ENCODE measurements around the gene EBI3.
A peak's percentile ranks its signal among the peaks of the same experiment; 100 is the strongest.

Gene EBI3

GRCh38 chr19:4200940-4201542, 28.3 kb upstream of the EBI3 start:
- CTCF ChIA-PET = interaction anchor here (0.6 to 4.6 kb wide), 13 partner anchors 9 to 323 kb away, joined by 3 to 26 read pairs (median 8); partner anchors contain the start of gene EEF2
- POLR2A ChIA-PET = interaction anchor here (1.4 kb wide), 1 partner anchor 216 kb away, joined by 4 read pairs; the partner anchor contains the start of gene EEF2
- TF ChIP-seq, protein P1, sequence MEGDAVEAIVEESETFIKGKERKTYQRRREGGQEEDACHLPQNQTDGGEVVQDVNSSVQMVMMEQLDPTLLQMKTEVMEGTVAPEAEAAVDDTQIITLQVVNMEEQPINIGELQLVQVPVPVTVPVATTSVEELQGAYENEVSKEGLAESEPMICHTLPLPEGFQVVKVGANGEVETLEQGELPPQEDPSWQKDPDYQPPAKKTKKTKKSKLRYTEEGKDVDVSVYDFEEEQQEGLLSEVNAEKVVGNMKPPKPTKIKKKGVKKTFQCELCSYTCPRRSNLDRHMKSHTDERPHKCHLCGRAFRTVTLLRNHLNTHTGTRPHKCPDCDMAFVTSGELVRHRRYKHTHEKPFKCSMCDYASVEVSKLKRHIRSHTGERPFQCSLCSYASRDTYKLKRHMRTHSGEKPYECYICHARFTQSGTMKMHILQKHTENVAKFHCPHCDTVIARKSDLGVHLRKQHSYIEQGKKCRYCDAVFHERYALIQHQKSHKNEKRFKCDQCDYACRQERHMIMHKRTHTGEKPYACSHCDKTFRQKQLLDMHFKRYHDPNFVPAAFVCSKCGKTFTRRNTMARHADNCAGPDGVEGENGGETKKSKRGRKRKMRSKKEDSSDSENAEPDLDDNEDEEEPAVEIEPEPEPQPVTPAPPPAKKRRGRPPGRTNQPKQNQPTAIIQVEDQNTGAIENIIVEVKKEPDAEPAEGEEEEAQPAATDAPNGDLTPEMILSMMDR (IDR thresholded peaks at IDR 0.05; ENCODE audit: control extremely low read depth, extremely low read depth, low read depth, missing control alignments) = no peak
- no peak for DNase-seq (ENCODE audit: extremely low spot score)

DNA sequence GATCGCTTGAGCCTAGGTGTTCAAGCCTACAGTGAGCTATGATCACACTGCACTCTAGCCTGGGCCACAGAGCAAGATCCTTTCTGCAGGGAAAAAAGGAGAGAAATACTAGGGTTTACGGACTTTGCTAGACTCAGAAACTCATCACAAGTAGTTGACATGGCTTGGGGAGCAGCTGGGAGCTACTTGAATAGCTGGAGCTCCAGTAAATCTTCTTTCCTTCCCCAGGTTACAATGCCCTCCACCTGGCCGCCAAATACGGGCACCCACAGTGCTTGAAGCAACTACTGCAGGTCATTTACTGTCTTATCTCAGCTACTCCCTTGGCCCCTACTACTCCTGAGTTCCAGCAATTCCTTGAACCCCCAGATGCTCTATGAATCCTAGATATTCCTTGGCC, 27.5 kb upstream of the EBI3 start:
- CTCF ChIA-PET = interaction anchor here (0.9 to 4.6 kb wide), 14 partner anchors 10 to 380 kb away, joined by 3 to 26 read pairs (median 7); partner anchors contain the start of gene EEF2
- TF ChIP-seq, protein P1 (IDR thresholded peaks at IDR 0.05; ENCODE audit: control extremely low read depth, extremely low read depth, low read depth, missing control alignments) = no peak
- POLR2A ChIA-PET = no interaction called here
- DNase-seq (ENCODE audit: extremely low spot score) = no peak

DNA sequence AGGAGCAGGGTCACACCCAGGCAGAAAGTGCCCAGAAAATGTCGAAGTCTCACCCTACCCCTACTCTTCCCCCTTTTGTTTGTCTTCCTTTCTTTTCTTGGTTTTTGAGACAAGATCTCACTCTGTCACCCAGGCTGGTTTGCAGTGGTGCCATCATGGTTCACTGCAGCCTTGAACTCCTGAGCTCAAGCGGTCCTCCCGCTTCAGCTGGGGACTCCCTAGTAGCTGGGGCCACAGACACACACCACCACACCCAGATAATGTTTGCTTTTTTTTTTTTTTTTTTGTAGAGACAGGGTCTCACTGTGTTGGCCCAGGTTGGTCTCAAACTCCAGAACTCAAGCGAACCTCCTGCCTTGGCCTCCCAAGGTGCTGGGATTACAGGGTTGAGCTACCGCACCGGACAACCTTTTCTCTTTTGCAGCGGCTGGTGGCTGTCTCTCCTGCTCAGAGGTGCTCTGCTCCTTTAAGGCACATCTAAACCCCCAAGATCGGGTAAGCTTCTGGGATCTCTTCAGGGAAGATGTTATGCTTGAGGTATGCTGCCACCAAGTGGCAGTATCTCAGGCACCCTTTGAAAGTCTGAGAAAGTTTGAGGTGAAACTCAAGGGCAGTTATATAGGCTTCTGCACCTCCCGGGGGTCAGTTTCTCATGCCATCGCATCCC, 22.4 kb upstream of the EBI3 start:
- CTCF ChIA-PET = interaction anchor here (0.7 to 3.0 kb wide), 9 partner anchors 9 to 222 kb away, joined by 3 to 47 read pairs (median 6); partner anchors contain the start of gene EEF2
- DNase-seq (ENCODE audit: extremely low spot score) = no peak
- POLR2A ChIA-PET = no interaction called here

DNA sequence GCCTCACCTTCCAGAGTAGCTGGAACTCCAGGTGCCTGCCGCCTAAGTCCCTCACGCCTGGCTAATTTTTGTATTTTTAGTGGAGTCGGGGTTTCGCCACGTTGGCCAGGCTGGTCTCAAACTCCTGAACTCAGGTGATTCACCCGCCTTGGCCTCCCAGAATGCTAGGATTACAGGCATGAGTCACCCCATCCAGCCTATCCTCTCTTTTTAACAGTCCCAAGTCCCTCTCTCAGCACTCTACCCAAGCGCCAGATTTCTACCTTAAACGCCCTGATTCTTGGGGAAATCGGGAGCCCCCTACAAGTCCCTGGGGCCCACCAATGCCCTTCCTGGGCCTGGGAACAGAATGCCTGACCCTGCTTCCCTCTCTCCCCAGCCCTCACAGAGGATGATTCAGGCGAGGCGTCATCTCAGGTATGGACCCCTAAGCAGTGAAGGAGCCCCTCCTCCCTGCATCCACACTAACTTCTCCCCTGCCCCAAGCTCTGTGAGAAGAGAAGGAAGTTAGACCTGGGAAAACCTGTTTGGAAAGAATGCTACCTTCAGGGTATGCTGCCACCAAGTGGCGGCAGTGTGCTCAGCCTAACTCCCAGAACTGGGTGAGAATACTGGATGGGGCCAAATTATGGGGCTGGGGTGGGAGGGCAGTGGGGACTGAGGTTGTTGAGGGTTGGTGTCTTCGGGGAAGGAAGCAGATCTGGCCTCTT, 20.8 kb upstream of the EBI3 start:
- CTCF ChIA-PET = interaction anchor here (0.7 to 3.0 kb wide), 12 partner anchors 8 to 355 kb away, joined by 3 to 47 read pairs (median 4); no protein-coding TSS in a partner anchor
- POLR2A ChIA-PET = no interaction called here
- TF ChIP-seq, protein P1 (IDR thresholded peaks at IDR 0.05; ENCODE audit: control extremely low read depth, extremely low read depth, low read depth, missing control alignments) = peak; percentile 61
- peak; percentile 48 for DNase-seq (ENCODE audit: extremely low spot score)

More for the DNA sequence above, 22.4 kb upstream of the EBI3 start:
- TF ChIP-seq, protein P1 (IDR thresholded peaks at IDR 0.05; ENCODE audit: control extremely low read depth, extremely low read depth, low read depth, missing control alignments) = peak; percentile 23

DNA sequence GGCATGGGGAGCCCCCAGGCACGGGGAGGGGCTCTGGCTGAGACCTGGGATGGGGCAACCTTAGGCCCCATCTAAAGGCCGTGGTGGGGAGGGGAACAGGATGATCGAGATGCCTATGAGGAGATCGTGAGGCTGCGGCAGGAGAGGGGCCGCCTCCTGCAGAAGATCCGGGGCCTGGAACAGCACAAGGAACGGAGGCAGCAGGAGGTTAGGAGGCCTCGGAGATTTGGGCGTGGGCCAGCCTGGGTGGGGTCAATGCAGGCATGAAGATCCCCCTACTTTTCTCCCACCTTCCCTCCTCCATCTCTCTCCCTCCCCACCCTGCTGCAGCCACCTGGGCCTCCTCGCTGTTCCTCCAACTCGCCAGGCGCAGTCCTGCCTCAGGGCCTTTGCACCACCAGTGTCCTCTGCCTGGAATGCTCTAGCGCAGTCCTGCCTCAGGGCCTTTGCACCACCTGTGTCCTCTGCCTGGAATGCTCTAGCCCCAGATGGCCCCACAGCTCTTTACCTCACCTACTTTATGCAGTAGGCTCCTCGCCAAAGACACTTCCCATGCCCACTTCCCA, 19.1 kb upstream of the EBI3 start:
- ChIA-PET CTCF (interaction anchor here (1.3 kb wide), 1 partner anchor 70 kb away, joined by 4 read pairs; no protein-coding TSS in a partner anchor), POLR2A (no interaction called here)
- TF ChIP-seq, protein P1 (IDR thresholded peaks at IDR 0.05; ENCODE audit: control extremely low read depth, extremely low read depth, low read depth, missing control alignments) = no peak
- no peak for DNase-seq (ENCODE audit: extremely low spot score)

- CTCF ChIA-PET = no interaction called here
- DNase-seq (ENCODE audit: extremely low spot score) = no peak
- TF ChIP-seq, protein P1 (IDR thresholded peaks at IDR 0.05; ENCODE audit: control extremely low read depth, extremely low read depth, low read depth, missing control alignments) = no peak
- POLR2A ChIA-PET = no interaction called here
Observed at GRCh38 chr19:4213116-4213515, 16.2 kb upstream of the EBI3 start.

Data from GM10248 (cell line).